Epidermal melanocyte (primary cell): ENCODE data around the gene HOMER2.
"Not testable (repeated sequence)": the region's sequence is repeated elsewhere in the genome, so short reads cannot be mapped to it uniquely, and the experiment has no call there.

Source experiments
- DNase-seq: peaks from one replicate; pipeline ENCODE4 v3.0.0; 2011; ENCODE audit warnings: low spot score; ENCODE audit not compliant: insufficient read length

The HOMER2 gene

DNA sequence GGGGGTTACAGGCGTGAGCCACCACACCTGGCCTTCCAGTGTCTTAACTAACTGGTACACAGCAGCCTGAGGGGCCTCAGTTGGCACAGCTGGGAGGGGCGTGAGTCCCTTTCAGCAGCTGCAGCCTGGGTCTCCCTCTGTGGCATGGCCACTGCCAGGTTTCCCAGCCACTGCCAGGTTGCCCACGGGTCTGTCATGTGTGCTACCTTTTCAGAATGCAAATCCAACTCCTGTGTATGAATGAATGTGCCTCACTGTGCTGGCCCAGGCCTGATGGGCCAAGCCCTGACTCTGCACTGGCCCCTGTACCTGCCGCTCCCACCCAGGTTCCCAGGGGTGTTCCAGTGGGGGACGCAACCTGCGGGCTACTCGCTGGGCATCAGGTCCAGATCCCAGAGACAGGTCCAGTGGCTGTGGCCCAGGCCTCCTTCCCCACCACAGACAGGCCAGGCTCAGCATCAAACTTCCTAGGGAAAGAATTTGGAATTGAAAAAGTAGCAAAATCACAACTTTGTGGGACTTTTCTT, 117.1 kb downstream of the HOMER2 start:
- no peak for DNase-seq

GRCh38 chr15:82833362-82833682, 119.2 kb downstream of the HOMER2 start:
- DNase-seq, result no peak

DNA sequence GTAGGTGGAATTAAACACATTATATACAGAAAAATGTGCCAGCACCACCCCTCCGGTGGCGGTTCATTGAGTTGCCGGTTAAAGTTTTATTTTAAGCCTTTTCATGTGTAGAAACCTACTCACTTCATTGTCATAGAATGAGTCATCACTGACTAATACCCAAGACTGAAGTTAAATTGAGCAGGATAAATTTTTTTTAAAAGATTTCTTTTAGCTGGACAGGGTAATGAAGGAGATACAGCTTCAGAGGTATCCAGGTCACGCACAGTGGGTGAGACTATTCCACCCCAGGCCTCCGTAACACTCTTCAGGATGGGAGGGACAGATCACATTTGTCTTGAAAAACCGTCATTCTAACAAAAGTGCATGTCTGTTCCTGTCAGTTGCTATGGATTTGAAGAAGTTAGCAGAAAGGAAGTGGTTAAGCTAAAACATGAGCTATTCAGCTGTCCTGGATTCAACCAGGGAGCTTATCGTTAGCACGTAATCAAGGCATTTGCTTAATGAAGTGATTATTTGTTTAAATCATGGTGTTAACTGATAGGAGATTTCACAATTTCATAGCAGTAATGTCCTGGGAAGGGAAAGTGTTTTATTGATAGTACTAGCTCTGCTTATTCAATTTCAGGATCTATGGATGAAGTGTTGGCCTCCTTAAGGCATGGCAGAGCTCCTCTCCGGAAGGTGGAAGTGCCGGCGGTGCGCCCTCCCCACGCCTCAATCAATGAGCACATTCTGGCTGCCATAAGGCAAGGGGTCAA, 119.7 kb downstream of the HOMER2 start:
- DNase-seq, result peak; percentile 59

DNA sequence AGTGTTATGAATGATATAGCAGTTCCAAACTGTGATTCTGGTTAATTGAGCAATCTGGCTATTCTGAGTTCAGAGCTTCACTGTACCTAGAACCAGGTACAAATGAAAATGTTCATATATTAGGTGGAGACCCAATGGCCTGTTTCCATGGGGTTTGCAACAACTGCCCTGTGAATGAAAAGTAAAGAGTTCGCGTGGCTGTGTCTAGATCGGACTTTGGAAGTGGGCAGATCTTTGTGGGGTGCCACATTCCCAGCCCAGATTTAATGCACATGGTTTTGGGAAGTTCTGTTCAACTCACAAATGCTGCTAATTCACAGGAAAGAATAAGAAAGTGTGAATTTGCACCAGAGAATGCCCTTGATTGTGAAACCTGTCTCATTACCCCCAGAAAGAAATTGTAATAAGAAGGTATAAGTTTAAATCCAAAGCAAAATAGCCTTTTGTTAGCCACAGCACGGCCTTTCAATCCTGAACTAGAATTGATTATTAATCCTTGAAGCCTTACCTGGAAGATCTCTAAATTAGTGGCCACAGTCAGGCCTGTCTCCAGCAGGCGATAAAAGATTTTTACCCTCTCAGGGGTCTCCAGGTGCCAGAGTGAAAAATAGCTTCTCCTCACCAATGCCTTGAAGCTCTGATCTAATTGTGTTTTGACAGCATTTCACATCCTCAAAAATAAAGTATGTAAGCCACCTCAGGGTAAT, 120.5 kb downstream of the HOMER2 start:
- no peak for DNase-seq

DNA sequence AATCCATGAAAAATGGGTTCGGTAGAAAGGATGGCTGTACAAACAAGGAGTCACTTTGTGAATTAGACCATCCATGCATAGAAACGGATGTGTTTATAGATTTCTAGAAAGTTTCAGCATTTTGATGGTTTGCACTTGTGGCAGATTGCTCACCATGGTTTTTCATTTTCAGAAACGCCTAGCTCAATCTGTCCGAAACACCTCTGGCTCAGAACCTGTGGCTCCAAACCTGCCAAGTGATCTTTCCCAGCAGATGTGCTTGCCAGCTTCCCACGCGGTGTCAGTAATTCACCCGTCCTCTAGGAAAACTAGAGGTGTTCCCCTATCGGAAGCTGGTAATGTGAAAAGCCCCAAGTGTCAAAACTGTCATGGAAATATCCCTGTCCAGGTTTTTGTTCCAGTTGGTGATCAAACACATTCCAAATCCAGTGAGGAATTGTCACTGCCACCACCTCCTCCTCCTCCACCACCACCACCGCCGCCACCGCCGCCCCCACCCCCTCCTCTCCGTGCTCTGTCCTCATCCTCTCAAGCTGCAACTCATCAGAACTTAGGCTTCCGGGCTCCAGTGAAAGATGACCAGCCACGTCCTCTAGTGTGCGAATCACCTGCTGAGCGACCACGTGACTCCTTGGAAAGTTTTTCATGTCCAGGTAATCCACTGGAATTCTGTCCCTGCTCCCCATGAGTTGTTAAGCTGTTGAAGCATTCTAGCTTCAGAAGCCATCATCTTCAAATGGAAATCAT, 121.9 kb downstream of the HOMER2 start:
- no peak for DNase-seq

DNA sequence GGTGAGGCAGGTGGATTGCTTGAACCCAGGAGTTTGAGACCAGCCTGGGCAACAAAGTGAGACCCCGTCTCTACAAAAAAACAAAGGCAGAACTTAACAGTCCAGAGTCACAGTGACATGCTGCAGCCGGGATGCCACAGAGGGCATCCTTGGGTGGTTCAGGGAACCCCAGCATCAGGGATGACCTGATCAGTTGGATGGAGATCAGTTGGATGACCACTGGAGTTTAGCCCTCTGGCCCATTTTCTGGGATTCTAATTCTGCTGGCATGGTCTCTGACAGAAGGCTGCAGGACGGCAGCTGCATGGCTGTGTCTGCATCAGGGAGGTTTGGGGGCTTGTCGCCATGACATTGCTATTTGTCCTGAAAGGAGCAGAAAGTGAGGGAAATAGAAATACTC, 123.3 kb downstream of the HOMER2 start:
- no peak for DNase-seq

- no peak for DNase-seq
Measured at GRCh38 chr15:82828075-82828474, 124.4 kb downstream of the HOMER2 start.

GRCh38 chr15:82823049-82823448, 129.5 kb downstream of the HOMER2 start:
- DNase-seq, result no peak

- not testable (repeated sequence) for DNase-seq
Measured at GRCh38 chr15:82821851-82822250, 130.7 kb downstream of the HOMER2 start.

DNA sequence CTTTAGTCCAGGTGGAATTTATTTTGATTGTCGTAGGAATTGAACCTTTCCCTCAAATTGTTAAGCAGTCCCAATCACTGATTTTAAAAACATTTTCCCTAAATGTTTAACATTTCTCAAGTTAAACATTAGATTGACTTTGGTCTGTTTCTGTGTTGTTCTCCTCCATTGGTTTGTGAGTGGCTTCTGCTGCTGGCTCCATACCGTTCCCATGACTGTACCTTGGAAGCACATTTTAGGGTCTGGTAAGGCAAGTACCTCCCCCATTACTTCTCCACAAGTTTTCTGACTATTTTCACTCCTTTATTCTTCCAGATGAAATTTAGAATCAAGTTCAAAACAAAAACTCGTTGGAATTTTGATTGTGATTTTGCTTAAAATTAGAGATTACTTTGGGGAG, 131.1 kb downstream of the HOMER2 start:
- DNase-seq, result not testable (repeated sequence)

DNA sequence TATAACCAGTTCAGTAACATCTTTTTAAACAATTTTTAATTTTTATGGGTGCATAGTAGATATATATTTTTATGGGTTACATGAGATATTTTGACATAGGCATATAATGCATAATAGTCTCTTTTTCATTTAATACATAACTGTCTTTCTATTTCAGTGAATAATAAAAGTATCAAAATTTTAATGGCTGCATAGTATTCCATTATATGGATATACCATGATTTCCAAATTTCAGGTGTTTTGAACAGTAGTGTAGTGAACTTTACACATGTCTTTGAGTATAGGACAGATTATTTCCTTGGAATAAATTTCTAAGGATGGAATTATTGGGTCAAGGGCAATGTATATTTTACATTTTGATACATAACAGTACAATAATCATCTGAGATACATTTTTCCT, 132.4 kb downstream of the HOMER2 start:
- no peak for DNase-seq

- no peak for DNase-seq
Measured at GRCh38 chr15:82812994-82813393, 139.5 kb downstream of the HOMER2 start.

DNA sequence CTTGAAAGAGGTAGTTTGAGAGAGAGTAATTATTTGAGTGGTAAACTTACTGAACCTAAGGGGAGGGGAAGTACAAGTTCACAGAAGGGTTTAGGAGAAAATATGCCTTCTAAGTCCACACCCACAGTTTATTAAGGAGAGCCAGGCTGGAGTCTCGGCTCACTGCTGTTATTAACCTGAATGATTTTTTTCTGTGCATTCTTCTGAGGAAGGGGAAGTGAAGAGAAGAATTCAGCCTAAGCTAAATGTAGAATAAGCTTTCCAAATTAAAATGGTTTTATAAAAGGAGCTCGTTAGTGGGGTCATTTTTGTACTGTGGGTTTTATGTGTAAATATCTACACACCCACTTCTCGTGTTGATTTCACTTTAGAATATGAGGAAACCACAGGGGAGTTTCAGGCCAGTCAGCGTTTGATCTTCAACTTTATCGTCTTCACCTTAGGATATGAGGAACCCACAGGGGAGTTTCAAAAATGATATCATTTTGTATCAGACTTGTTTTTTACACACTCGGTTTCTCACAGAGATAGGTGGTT, 141.6 kb downstream of the HOMER2 start:
- no peak for DNase-seq

DNA sequence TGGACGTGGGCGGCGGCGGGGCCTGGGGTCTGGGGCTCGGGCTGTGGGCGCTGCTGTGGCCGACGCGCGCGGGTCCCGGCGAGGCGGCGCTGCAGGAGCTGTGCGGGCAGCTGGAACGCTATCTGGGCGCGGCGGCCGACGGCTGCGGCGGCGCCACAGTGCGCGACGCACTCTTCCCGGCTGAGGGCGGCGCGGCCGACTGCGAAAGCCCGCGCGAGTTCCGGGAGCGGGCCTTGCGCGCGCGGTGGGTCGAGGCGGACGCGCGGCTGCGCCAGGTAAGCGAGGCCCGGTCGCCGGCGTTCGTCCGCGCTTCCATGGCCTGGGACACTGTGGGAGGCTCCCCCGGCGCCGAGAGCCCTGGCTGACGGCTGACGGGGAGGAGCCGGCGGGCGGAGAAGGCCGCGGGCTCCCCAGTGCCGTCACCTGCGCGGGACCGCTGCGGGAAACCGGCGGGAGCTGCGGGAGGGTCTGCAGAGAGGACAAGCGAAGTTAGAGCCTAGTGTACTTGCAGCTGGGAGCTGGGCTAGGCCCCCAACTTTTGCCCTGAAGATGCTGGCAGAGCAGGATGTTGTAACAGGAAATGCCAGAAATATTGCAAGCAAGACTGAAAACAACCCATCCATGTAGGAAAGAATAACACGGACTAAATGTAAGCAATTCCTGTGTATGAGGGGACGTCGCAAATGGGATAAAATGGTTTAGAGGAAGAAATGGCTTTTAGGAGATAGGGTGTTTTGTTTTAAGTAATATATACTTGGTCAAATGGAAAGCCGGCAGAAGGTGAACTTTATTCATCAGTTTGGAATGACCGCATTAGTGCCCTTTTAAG, 142.2 kb downstream of the HOMER2 start:
- DNase-seq, result no peak

DNA sequence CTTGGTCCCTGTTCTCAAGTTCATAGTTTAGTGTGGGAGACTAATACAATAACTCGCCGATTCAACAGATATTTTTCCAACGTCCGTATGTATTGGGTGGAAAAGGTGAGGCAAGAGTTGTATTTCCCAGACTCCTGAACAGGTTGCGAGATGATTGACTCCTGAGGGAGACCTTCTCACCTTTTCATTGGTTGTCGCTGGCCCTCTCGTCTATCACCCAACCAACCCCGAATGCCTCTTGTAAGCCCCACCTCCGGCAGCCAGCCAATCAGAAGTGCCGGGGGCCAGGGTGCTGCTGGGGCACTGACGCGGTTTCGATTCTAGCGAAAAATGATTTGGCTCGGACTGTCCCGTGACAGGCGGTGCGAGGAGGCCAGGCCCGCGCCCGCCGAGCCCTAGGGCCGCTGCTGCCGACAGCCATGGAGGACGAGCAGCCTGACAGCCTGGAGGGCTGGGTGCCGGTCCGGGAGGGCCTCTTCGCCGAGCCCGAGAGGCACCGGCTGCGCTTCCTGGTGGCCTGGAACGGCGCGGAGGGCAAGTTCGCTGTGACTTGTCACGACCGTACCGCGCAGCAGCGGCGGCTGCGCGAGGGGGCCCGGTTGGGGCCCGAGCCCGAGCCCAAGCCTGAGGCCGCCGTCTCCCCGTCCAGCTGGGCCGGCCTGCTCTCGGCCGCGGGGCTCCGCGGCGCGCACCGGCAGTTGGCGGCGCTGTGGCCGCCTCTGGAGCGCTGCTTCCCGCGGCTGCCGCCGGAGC, 143.0 kb downstream of the HOMER2 start, which contains the start of gene WHAMM:
Gene WHAMM, plus strand, starts transcription at position 321 of the 753 bp plus-strand sequence. Its CDS starts 99 bp downstream, at position 420.
- DNase-seq, result peak; percentile 94

DNA sequence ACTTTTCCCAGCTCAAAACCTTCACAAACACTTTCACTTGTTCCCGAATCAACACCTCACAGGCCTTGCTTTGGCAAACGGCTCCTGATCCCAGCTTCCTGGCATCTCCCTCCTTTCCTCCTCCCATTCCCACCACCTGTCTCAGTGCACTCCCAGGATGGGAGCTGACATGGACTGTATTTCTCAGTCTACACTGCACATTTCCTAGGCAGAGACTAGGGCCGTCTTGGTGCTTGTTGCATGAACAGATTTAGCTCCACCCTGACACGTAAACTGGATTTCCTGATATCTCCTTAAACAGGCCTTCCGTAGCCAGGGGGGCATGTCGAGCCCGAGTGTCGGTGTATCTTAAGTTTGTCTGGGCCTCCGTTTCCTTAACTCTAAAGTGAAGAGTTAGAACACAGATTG, 143.9 kb downstream of the HOMER2 start:
- DNase-seq, result no peak

GRCh38 chr15:82807920-82808633, 144.4 kb downstream of the HOMER2 start:
- no peak for DNase-seq

GRCh38 chr15:82805994-82806406, 146.5 kb downstream of the HOMER2 start, which contains the start of gene FSD2:
Gene FSD2, minus strand, starts transcription at chr15:82806069. Its CDS starts 18,679 bp downstream, at chr15:82787390.
- no peak for DNase-seq

DNA sequence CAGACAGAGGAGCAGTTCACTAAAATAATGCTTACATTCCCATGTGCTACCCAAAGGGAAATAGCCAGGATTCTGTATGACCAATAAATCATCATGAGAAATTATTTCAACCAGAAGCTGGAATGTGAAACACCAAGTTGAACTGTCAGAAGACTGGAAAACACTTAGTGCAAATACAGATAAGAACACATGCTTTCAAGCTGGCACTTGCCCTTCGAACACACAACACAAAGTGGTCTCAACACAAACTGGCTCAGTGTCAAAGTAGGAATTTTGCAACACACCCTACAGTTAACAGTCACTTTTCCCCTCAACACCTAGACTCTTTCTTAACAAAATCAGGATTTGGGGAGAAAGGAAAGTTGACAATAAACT, 148.0 kb downstream of the HOMER2 start:
- no peak for DNase-seq
